HG02798 (cell line): ENCODE data around the gene GPS1.
"Not testable (repeated sequence)": the region's sequence is repeated elsewhere in the genome, so short reads cannot be mapped to it uniquely, and the experiment has no call there.

Experiments
- ATAC-seq: cut with Tn5 transposase; IDR thresholded peaks from one replicate; pipeline ENCODE4 v1.9.1; 2021; ENCODE audit warnings: mild to moderate bottlenecking; ENCODE audit not compliant: unreplicated experiment, poor library complexity

The GPS1 gene

DNA sequence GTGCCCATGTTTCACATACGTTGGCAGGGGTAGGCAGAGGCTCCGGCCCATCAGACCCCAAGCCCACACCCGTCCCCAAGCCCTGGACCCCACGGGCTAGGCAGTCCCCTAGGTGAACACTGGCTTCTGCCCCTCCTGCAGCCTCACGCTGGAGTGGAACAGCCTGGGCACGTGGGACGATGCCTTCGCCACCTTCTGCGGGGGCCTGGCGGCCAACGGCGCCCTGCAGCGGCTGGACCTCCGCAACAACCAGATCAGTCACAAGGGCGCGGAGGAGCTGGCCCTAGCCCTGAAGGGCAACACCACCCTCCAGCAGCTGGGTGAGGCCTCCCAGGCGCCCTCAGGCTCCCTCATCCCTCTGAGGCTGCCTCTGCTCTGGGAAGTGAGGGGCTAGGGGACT lies 26.8 kb upstream of the GPS1 start:
- ATAC-seq, result no peak

DNA sequence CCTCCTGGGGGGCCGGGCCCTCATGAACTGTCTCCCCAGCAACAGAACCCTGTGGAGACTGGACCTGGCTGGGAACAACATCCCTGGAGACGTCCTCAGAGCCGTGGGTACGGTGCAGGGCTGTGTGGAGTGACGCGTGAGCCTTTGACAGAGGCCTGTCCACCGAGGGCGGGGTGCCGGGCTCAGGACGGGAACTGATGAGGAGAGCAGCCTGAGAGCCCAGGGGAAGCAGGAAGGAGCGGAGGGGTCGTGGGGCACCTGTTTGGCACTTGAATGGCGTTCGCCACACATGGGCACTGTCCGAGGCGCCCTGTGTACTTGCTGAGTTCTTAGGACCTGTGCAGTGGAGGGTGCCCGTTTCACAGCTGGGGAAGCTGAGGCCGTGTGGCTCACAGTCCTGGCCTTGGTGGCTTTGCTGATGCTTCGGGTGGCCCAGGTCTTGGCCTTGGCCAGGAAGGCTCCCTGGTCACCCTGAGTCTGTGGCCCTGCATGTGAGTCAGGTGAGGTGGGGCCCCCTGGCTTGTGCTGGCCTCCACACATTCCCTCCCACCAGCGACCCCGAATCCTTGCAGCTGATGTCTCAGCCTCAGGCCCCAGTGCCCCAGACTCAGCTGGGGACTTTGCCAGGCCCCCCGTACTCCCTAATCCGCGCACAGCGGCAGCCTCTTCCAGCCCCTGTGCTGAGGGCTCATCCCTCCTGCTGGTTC lies 26.1 kb upstream of the GPS1 start:
- ATAC-seq, result no peak

- no peak for ATAC-seq
These were observed 23.5 kb upstream of the GPS1 start for GRCh38 chr17:82028246-82028645.

- no peak for ATAC-seq
These were observed 22.7 kb upstream of the GPS1 start for GRCh38 chr17:82028966-82029365.

DNA sequence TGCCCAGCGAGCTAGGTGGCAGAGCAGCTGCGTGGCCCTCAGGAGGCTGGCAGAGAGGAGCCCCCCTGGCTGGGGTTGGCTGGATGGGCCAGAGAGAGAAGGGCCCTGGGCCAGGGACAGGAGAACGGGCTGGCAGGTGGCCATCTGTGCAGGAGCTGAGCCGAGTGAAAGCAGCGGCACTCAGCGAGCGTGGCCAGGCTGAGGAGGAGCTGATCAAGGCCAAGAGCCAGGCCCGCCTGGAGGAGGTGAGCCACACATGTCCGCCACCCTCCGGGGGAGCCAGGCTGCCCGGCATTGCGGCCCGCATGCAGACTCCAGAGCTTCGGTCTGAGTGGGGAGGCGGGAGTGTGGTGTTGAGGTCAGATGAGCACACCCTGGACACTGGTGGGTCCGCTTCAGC lies 22.3 kb upstream of the GPS1 start:
- ATAC-seq, result no peak

GRCh38 chr17:82029990-82030469 lies 21.7 kb upstream of the GPS1 start:
- no peak for ATAC-seq

GRCh38 chr17:82030470-82031302 lies 21.0 kb upstream of the GPS1 start:
- peak; percentile 43 for ATAC-seq

- ATAC-seq, result no peak
These were observed 20.3 kb upstream of the GPS1 start, which contains the start of gene RAC3 for GRCh38 chr17:82031303-82031884. Gene RAC3, plus strand, starts transcription at chr17:82031678. Its CDS starts 84 bp downstream, at chr17:82031762.

DNA sequence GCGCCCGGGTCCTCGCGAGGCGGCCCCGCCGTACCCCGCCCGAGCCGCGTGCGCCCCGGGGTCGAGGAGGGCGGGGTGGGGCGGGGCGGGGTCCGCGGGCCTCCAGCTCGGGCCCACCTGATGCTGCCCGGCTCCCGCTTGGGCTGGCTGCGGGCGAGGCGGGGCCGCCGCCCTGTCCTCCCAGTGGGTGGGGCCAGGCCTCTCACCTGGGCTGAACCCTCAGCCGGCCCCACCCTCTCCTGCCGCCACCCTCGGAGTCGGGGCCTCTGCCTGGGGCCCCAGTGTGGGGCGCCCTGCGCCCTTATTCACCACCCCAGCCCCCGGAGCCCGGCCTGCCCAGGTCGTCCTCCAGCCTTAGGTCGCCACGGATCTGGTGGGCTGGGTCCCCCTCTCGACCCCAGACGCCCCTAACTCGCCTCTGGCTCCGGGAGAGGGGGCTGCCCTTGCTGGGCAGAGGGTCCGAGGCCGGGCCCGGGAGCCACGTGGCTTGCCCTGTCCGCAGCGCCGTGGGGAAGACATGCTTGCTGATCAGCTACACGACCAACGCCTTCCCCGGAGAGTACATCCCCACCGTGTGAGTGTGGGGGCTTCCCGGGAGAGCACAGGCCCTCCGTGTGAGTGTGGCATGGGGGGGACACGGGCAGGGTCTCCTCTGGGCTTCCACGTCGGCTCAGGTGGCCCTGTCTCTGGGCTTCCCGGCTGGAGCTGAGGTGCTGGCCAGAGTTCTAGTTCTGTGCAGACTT lies 19.6 kb upstream of the GPS1 start:
- ATAC-seq, result no peak

- no peak for ATAC-seq
These were observed 18.2 kb upstream of the GPS1 start for GRCh38 chr17:82033359-82034085.

GRCh38 chr17:82034371-82035011 lies 17.2 kb upstream of the GPS1 start:
- no peak for ATAC-seq

- no peak for ATAC-seq
These were observed 16.2 kb upstream of the GPS1 start for GRCh38 chr17:82035488-82035887.

GRCh38 chr17:82035956-82036633 lies 15.6 kb upstream of the GPS1 start:
- no peak for ATAC-seq

GRCh38 chr17:82036634-82037091 lies 15.0 kb upstream of the GPS1 start:
- ATAC-seq, result no peak

- ATAC-seq, result peak; percentile 87
These were observed 14.4 kb upstream of the GPS1 start, which contains the start of gene DCXR for GRCh38 chr17:82037092-82037888. Gene DCXR, minus strand, starts transcription at chr17:82037697. Its CDS starts 15 bp downstream, at chr17:82037682.

GRCh38 chr17:82037889-82038195 lies 13.9 kb upstream of the GPS1 start:
- ATAC-seq, result no peak

- ATAC-seq, result not testable (repeated sequence)
These were observed 12.8 kb upstream of the GPS1 start for GRCh38 chr17:82038796-82039409.
